Right atrium auricular region (tissue), 2 donors: ENCODE measurements around the gene LDLRAP1. TPM values are rescaled to one million over a fixed set of nuclear protein-coding genes. Genes with fewer than 3 reads are reported as not detected.

Experiments
- DNase-seq: peaks from one replicate; pipeline ENCODE4 v3.0.0-alpha.2; 2019; ENCODE audit warnings: low spot score
- H3K27ac ChIP-seq, 2 donors: fragments of 200-600 bp; sonication (generic); 1 replicate in 1 of 2; 2 replicates in 1 of 2; pipeline ENCODE4 v1.5.1; 2016 to 2019
- H3K27me3 ChIP-seq, 2 donors: fragments of 200-600 bp; sonication (generic); one replicate each; pipeline versions ENCODE4 v1.5.1 to v1.6.0; 2017 to 2019
- H3K36me3 ChIP-seq: fragments of 200-600 bp; sonication (generic); one replicate; pipeline ENCODE4 v1.5.1; 2016
- H3K4me1 ChIP-seq, 2 donors: fragments of 200-600 bp; sonication (generic); one replicate each; pipeline versions ENCODE4 v1.5.1 to v1.6.0; 2017 to 2019
- H3K4me3 ChIP-seq, 2 donors: fragments of 200-600 bp; sonication (generic); 1 replicate in 1 of 2; 2 replicates in 1 of 2; pipeline ENCODE4 v1.5.1; 2017 to 2019; ENCODE audit warnings: mild to moderate bottlenecking in 1 of 2, moderate library complexity in 1 of 2
- H3K9me3 ChIP-seq, 2 donors: fragments of 200-600 bp; sonication (generic); one replicate each; pipeline ENCODE4 v1.5.1; 2019
- total RNA-seq, 2 donors: library from RNA; depleted of rRNA; stranded (reverse); fragments of >200 nt; gene quantifications; one replicate each; pipeline ENCODE4 v1.1.0, GENCODE V29; 2016
- TF ChIP-seq, protein P1 (sequence below), 2 donors: fragments of 200-600 bp; sonication (generic); IDR thresholded peaks; one replicate each; pipeline ENCODE4 v1.5.1; 2019; ENCODE audit warnings: antibody characterized with exemption in 2 of 2

The LDLRAP1 gene
- total RNA-seq, 2 donors from 2014 or later = 8.9 to 10.1 TPM

GRCh38 chr1:25570798-25571521, 27.6 kb downstream of the LDLRAP1 start:
- DNase-seq = no peak
- H3K36me3 ChIP-seq = no peaks in the 10 kb centered on the region
- no peak overlapping the region for H3K27ac ChIP-seq
- TF ChIP-seq, protein P1, sequence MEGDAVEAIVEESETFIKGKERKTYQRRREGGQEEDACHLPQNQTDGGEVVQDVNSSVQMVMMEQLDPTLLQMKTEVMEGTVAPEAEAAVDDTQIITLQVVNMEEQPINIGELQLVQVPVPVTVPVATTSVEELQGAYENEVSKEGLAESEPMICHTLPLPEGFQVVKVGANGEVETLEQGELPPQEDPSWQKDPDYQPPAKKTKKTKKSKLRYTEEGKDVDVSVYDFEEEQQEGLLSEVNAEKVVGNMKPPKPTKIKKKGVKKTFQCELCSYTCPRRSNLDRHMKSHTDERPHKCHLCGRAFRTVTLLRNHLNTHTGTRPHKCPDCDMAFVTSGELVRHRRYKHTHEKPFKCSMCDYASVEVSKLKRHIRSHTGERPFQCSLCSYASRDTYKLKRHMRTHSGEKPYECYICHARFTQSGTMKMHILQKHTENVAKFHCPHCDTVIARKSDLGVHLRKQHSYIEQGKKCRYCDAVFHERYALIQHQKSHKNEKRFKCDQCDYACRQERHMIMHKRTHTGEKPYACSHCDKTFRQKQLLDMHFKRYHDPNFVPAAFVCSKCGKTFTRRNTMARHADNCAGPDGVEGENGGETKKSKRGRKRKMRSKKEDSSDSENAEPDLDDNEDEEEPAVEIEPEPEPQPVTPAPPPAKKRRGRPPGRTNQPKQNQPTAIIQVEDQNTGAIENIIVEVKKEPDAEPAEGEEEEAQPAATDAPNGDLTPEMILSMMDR (IDR thresholded peaks at IDR 0.05) = no peak
- peaks cover 0 to 31% of the 10 kb centered on the region in 2 donors for H3K4me1 ChIP-seq
- H3K27me3 ChIP-seq = no peaks in the 10 kb centered on the region
- H3K4me3 ChIP-seq = no peak overlapping the region
- H3K9me3 ChIP-seq = no peaks in the 10 kb centered on the region

DNA sequence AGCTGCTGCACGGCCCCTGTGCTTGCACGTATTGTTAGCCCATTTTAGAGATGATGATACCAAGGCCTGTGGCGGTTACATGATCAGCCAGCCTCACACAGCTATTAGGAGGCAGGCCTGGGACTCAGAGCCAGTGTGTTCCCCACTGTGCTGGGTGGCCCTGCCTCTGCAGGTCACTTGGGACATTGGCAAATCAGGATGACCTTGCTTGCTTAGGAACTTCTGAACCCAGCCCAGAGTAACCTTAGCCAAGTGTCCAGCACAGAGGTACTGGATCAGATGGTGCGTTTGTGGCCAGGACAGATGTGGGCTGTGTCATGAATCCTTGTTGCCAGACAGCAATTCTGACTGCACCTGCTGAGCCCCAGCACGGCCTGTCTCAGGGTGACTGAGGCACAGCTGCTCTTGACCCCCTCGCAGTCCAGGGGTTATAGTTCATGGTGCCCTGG, 28.1 kb downstream of the LDLRAP1 start:
- no peak overlapping the region for H3K27ac ChIP-seq
- no peaks in the 10 kb centered on the region for H3K9me3 ChIP-seq
- no peak overlapping the region for H3K4me3 ChIP-seq
- no peak for DNase-seq
- H3K27me3 ChIP-seq = no peaks in the 10 kb centered on the region
- H3K36me3 ChIP-seq = no peaks in the 10 kb centered on the region
- peaks cover 0 to 27% of the 10 kb centered on the region in 2 donors for H3K4me1 ChIP-seq
- TF ChIP-seq, protein P1 (IDR thresholded peaks at IDR 0.05) = no peak

DNA sequence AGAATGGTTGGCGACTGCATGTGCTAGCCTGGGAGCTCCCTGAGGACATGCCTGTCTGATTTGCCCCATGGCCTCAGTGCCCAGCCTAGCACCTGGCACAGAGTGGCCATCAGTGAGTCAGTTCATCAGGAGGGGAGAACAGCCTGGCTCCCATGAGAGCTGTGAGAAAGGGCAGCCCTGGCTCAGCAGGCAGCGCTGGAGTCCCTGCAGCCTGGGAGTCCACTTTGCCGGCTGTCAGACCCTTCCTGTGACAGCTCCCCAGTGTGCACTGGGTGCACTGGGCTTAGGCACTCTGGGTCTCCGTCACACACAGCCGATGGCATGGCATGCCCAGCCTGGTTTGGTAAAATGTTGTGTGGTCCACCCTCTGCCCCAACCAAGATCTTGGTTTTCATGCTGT, 28.7 kb downstream of the LDLRAP1 start:
- no peak for DNase-seq
- no peak overlapping the region for H3K4me3 ChIP-seq

DNA sequence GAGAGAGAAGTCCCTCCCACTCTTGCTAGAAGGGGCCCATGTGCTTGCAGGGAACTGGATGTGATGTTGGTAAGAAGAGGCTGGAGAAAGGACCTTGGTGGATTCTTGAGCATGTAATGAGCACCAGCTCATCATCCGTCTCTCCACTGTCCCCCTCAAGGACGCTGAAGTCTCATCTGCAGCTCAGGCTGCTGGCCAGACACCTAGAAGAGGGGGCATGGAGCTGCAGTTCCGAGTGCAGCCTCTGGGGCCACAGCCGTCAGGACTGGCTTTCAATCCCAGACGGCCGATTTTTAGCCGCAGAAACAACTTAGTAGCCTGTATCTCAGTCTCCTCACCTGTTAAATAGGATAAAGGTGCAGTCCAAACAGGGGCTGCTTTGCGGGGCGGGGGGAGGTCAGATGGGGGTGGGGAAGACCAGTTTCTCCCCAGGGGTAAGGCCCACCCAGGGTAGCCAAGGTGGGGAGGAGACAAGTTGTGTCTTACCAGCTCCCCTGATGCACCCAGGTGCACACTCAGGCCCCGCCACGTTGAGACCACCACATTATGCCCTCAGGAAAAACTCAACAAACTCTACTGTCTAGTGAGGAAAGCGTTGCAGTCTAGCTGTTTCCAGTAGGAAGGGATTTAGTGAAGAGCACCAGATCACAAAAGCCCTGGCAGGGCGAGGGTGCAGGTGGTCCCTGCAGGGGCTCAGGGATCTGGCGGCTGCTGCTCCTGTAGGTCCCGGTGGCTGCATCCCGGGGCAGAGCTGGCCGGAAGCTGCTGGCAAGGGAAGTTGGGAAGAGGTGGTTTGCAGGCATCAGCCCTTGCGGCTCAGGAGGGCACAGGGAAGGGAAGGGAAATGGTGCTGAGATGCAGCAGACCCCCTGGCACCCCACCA, 29.5 kb downstream of the LDLRAP1 start:
- no peaks in the 10 kb centered on the region for H3K27me3 ChIP-seq
- H3K4me3 ChIP-seq = no peak overlapping the region
- no peak for DNase-seq
- TF ChIP-seq, protein P1 (IDR thresholded peaks at IDR 0.05) = peak; percentile 57 to 70
- H3K9me3 ChIP-seq = no peaks in the 10 kb centered on the region
- no peaks in the 10 kb centered on the region for H3K36me3 ChIP-seq
- no peak overlapping the region for H3K27ac ChIP-seq
- peaks cover 0 to 13% of the 10 kb centered on the region in 2 donors for H3K4me1 ChIP-seq

More for the DNA sequence above, 28.7 kb downstream of the LDLRAP1 start:
- TF ChIP-seq, protein P1 (IDR thresholded peaks at IDR 0.05) = no peak
- Histone ChIP-seq H3K36me3 (no peaks in the 10 kb centered on the region), H3K27me3 (no peaks in the 10 kb centered on the region), H3K27ac (no peak overlapping the region), H3K9me3 (no peaks in the 10 kb centered on the region), H3K4me1 (peaks cover 0 to 22% of the 10 kb centered on the region in 2 donors)

DNA sequence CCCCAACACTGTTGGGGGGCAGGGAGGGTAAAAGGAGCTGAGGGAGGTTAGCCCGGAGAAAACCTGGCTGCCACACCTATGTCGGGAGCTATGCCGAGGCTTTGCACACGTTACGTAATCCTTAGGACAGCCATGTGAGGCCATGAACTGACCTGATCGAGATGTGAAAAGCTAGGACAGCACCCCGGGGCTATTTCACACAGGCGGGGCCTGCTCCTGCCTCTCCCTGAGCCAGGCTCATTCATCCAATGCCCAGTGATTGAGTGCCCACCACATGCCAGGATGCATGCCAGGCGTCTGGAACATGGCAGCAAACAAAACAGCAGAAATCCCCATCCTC, 30.2 kb downstream of the LDLRAP1 start:
- Histone ChIP-seq H3K27me3 (no peaks in the 10 kb centered on the region), H3K4me3 (no peak overlapping the region), H3K4me1 (peaks cover 0 to 7% of the 10 kb centered on the region in 2 donors), H3K27ac (no peak overlapping the region), H3K36me3 (no peaks in the 10 kb centered on the region), H3K9me3 (no peaks in the 10 kb centered on the region)
- DNase-seq = no peak
- TF ChIP-seq, protein P1 (IDR thresholded peaks at IDR 0.05) = no peak
